Suprapubic skin (tissue), 4 donors: ENCODE measurements around the gene CFLAR. TPM values are rescaled to one million over a fixed set of nuclear protein-coding genes. Genes with fewer than 3 reads are reported as not detected.
A peak's percentile ranks its signal among the peaks of the same experiment; 100 is the strongest.

Experiments used
- DNase-seq, 2 donors: peaks; one replicate each; pipeline ENCODE4 v3.0.0-alpha.2; 2019; ENCODE audit warnings: low spot score in 2 of 2
- H3K27ac ChIP-seq: fragments of 200-600 bp; sonication (generic); one replicate; pipeline ENCODE4 v1.5.1; 2019
- H3K27me3 ChIP-seq: fragments of 200-600 bp; sonication (generic); one replicate; pipeline ENCODE4 v1.5.1; 2019
- H3K36me3 ChIP-seq: fragments of 200-600 bp; sonication (generic); one replicate; pipeline ENCODE4 v1.5.1; 2019
- H3K4me1 ChIP-seq: fragments of 200-600 bp; sonication (generic); one replicate; pipeline ENCODE4 v1.5.1; 2019
- H3K4me3 ChIP-seq: fragments of 200-600 bp; sonication (generic); one replicate; pipeline ENCODE4 v1.5.1; 2019; ENCODE audit warnings: mild to moderate bottlenecking
- H3K9me3 ChIP-seq: fragments of 200-600 bp; sonication (generic); one replicate; pipeline ENCODE4 v1.5.1; 2019
- CTCF ChIP-seq, 2 donors: fragments of 200-600 bp in 1 of 2; fragments of 450-650 bp in 1 of 2; sonication (generic) in 1 of 2; IDR thresholded peaks; one replicate each; pipeline ENCODE4 v1.5.1; 2016 to 2019; ENCODE audit warnings: antibody characterized with exemption in 2 of 2, mild to moderate bottlenecking in 1 of 2, moderate library complexity in 1 of 2
- EP300 ChIP-seq: sonication (generic); formaldehyde crosslinking; IDR thresholded peaks from one replicate; pipeline ENCODE4 v1.6.1; 2017; ENCODE audit warnings: antibody characterized with exemption
- POLR2A ChIP-seq, 2 donors: fragments of 450-650 bp; IDR thresholded peaks; one replicate each; pipeline ENCODE4 v1.6.1; 2017; ENCODE audit warnings: antibody characterized with exemption in 2 of 2, mild to moderate bottlenecking in 2 of 2, moderate library complexity in 2 of 2
- POLR2AphosphoS5 ChIP-seq, 3 donors: sonication (generic); formaldehyde crosslinking; IDR thresholded peaks; one replicate each; pipeline ENCODE4 v1.6.1; 2017; ENCODE audit warnings: antibody characterized with exemption in 3 of 3
- WGBS: methylation state at CpG from one replicate; pipeline ENCODE4 v1.1.5; 2018; 5-methylcytosine and 5-hydroxymethylcytosine counted together
- total RNA-seq, 4 donors: library from RNA; depleted of rRNA; stranded (reverse); fragments of >200 nt; gene quantifications; one replicate each; pipeline ENCODE4 v1.1.0, GENCODE V29; 2016

Gene CFLAR
- 100 to 1,000 TPM; 116 to 250 (median 147) TPM for total RNA-seq

- WGBS, result under 1% methylated on average over 40 of the region's 75 CpGs
- DNase-seq, result peak; percentile 88
- Histone ChIP-seq H3K4me3 (peak within 1 kb of the TSS; percentile 94), H3K9me3 (no peaks in the 10 kb centered on the region), H3K27me3 (no peaks in the 10 kb centered on the region), H3K27ac (peak within 1 kb of the TSS; percentile 100), H3K4me1 (peaks cover 39% of the 10 kb centered on the region), H3K36me3 (no peaks in the 10 kb centered on the region)
- peak in 2 of 3 donors; percentile 39 to 85 for TF ChIP-seq POLR2AphosphoS5 (IDR thresholded peaks at IDR 0.05)
- peak in 1 of 2 donors; percentile 52 for TF ChIP-seq POLR2A (IDR thresholded peaks at IDR 0.05)
- TF ChIP-seq CTCF (IDR thresholded peaks at IDR 0.05), result no peak
- TF ChIP-seq EP300, result no peak
Measured at GRCh38 chr2:201116115-201116958, at the start of gene CFLAR. CFLAR (plus strand) TSS chr2:201116164; CDS start chr2:201129866, 13,702 bp downstream.

- DNase-seq, result no peak
- Histone ChIP-seq H3K27me3 (no peaks in the 10 kb centered on the region), H3K4me3 (peak overlapping the region; percentile 99), H3K9me3 (no peaks in the 10 kb centered on the region), H3K4me1 (peaks cover 59% of the 10 kb centered on the region), H3K36me3 (no peaks in the 10 kb centered on the region), H3K27ac (peak overlapping the region; percentile 93)
- whole genome bisulfite sequencing, result 2% methylated on average over 21 of the region's 21 CpGs
- TF ChIP-seq CTCF (IDR thresholded peaks at IDR 0.05), result no peak
- no peak for TF ChIP-seq EP300
- TF ChIP-seq POLR2AphosphoS5 (IDR thresholded peaks at IDR 0.05), result no peak
- TF ChIP-seq POLR2A (IDR thresholded peaks at IDR 0.05), result no peak
Measured at GRCh38 chr2:201070948-201071478, 45.0 kb upstream of the CFLAR start.

- Histone ChIP-seq H3K9me3 (no peaks in the 10 kb centered on the region), H3K27ac (peak within 1 kb of the TSS; percentile 93), H3K4me3 (peak within 1 kb of the TSS; percentile 99), H3K4me1 (peaks cover 54% of the 10 kb centered on the region), H3K36me3 (no peaks in the 10 kb centered on the region), H3K27me3 (no peaks in the 10 kb centered on the region)
- peak; percentile 94 to 96 for DNase-seq
- WGBS, result 0% methylated on average over 34 of the region's 34 CpGs
- TF ChIP-seq POLR2A (IDR thresholded peaks at IDR 0.05) (peak in 1 of 2 donors; percentile 70), EP300 (no peak), CTCF (IDR thresholded peaks at IDR 0.05) (peak in 1 of 2 donors; percentile 46), POLR2AphosphoS5 (IDR thresholded peaks at IDR 0.05) (peak in 2 of 3 donors; percentile 62 to 86)
Measured at GRCh38 chr2:201071479-201072200, 44.3 kb upstream of the CFLAR start, which contains the start of the genes HYCC2 and NDUFB3. HYCC2 (minus strand) TSS chr2:201071671; CDS start chr2:201024009, 47,662 bp downstream. NDUFB3 (plus strand) TSS chr2:201072001; CDS start chr2:201078883, 6,882 bp downstream.

- no peak for DNase-seq
- WGBS, result 4% methylated on average over 5 of the region's 5 CpGs
- Histone ChIP-seq H3K4me1 (peaks cover 51% of the 10 kb centered on the region), H3K9me3 (no peaks in the 10 kb centered on the region), H3K36me3 (no peaks in the 10 kb centered on the region), H3K27ac (peak overlapping the region; percentile 93), H3K27me3 (no peaks in the 10 kb centered on the region), H3K4me3 (peak overlapping the region; percentile 99)
- TF ChIP-seq POLR2A (IDR thresholded peaks at IDR 0.05), result no peak
- no peak for TF ChIP-seq CTCF (IDR thresholded peaks at IDR 0.05)
- TF ChIP-seq EP300, result no peak
- no peak for TF ChIP-seq POLR2AphosphoS5 (IDR thresholded peaks at IDR 0.05)
Measured at GRCh38 chr2:201072201-201072530, 43.8 kb upstream of the CFLAR start.
